Hindlimb muscle (tissue), 1 donor: ENCODE measurements around the gene CD37. TPM values are rescaled to one million over a fixed set of nuclear protein-coding genes. Genes with fewer than 3 reads are reported as not detected.
"Not testable (repeated sequence)": the region's sequence is repeated elsewhere in the genome, so short reads cannot be mapped to it uniquely, and the experiment has no call there.

Experiments
- DNase-seq: peaks from one replicate; pipeline ENCODE4 v3.0.0-alpha.2; 2013
- polyA plus RNA-seq: library from polyadenylated mRNA; unstranded; fragments of 120-200 nt; gene quantifications from one replicate; pipeline ENCODE4 v1.2.1, GENCODE V29; 2013; ENCODE audit not compliant: insufficient read length

The CD37 gene
- polyA plus RNA-seq, 1 donor, result 18.5 TPM

GRCh38 chr19:49347835-49348234 is 12.6 kb downstream of the CD37 start:
- DNase-seq, result no peak

- DNase-seq, result no peak
Measured at GRCh38 chr19:49348305-49349189, 13.3 kb downstream of the CD37 start.

- no peak for DNase-seq
Measured at GRCh38 chr19:49349567-49349966, 14.4 kb downstream of the CD37 start.

- peak; percentile 69 for DNase-seq
Measured at GRCh38 chr19:49355909-49356353, 20.7 kb downstream of the CD37 start.

GRCh38 chr19:49356382-49356781 is 21.2 kb downstream of the CD37 start:
- DNase-seq, result no peak

- DNase-seq, result no peak
Measured at GRCh38 chr19:49357186-49357585, 22.0 kb downstream of the CD37 start.

- peak; percentile 42 for DNase-seq
Measured at GRCh38 chr19:49359851-49360820, 24.9 kb downstream of the CD37 start.

GRCh38 chr19:49361438-49362047 is 26.3 kb downstream of the CD37 start:
- DNase-seq, result peak; percentile 94

GRCh38 chr19:49362048-49362928 is 27.1 kb downstream of the CD37 start, which contains the start of gene TEAD2:
Gene TEAD2, minus strand, starts transcription at chr19:49362416. Its CDS starts 2,341 bp downstream, at chr19:49360075.
- DNase-seq, result peak; percentile 89

GRCh38 chr19:49362929-49363267 is 27.7 kb downstream of the CD37 start:
- no peak for DNase-seq

GRCh38 chr19:49363268-49364082 is 28.3 kb downstream of the CD37 start, which contains the start of gene DKKL1:
Gene DKKL1, plus strand, starts transcription at chr19:49363877. Its CDS starts 122 bp downstream, at chr19:49363999.
- peak; percentile 95 for DNase-seq

- no peak for DNase-seq
Measured at GRCh38 chr19:49364083-49364737, 29.0 kb downstream of the CD37 start.

GRCh38 chr19:49366110-49366509 is 30.9 kb downstream of the CD37 start:
- no peak for DNase-seq

- DNase-seq, result no peak
Measured at GRCh38 chr19:49368711-49369358, 33.6 kb downstream of the CD37 start.

GRCh38 chr19:49371184-49371583 is 36.0 kb downstream of the CD37 start:
- no peak for DNase-seq

GRCh38 chr19:49373174-49373573 is 38.0 kb downstream of the CD37 start:
- DNase-seq, result not testable (repeated sequence)

- DNase-seq, result no peak
Measured at GRCh38 chr19:49374665-49375434, 39.6 kb downstream of the CD37 start.

GRCh38 chr19:49378512-49378911 is 43.3 kb downstream of the CD37 start:
- DNase-seq, result no peak

GRCh38 chr19:49380391-49380790 is 45.2 kb downstream of the CD37 start:
- no peak for DNase-seq
